KMS-11 (cell line): Measurements from ENCODE around the gene GNA12.
A peak's percentile ranks its signal among the peaks of the same experiment; 100 is the strongest.

ENCODE experiments used
- H2AFZ ChIP-seq: fragments of 200-600 bp; sonication (generic); 2 replicates; pipeline ENCODE4 v1.6.1; 2016; ENCODE audit warnings: antibody characterized with exemption, mixed run types, low read depth
- H3K27ac ChIP-seq: fragments of 200-600 bp; sonication (generic); 2 replicates; pipeline ENCODE4 v1.6.1; 2016; ENCODE audit warnings: mild to moderate bottlenecking, mixed run types
- H3K27me3 ChIP-seq: fragments of 200-600 bp; sonication (generic); 2 replicates; pipeline ENCODE4 v1.6.1; 2017; ENCODE audit warnings: mild to moderate bottlenecking, low read depth, mixed run types, moderate library complexity; ENCODE audit not compliant: insufficient read depth
- H3K36me3 ChIP-seq: fragments of 200-600 bp; sonication (generic); 2 replicates; pipeline ENCODE4 v1.6.1; 2017; ENCODE audit warnings: mild to moderate bottlenecking, mixed run types; ENCODE audit not compliant: insufficient read depth
- H3K4me1 ChIP-seq: fragments of 200-600 bp; sonication (generic); 2 replicates; pipeline ENCODE4 v1.6.1; 2016; ENCODE audit warnings: mild to moderate bottlenecking, low read depth, mixed run types; ENCODE audit not compliant: poor library complexity, severe bottlenecking
- H3K4me2 ChIP-seq: fragments of 200-600 bp; sonication (generic); 2 replicates; pipeline ENCODE4 v1.7.0; 2016; ENCODE audit warnings: mild to moderate bottlenecking, mixed run types
- H3K4me3 ChIP-seq: fragments of 200-600 bp; sonication (generic); IDR thresholded peaks from 2 replicates; pipeline ENCODE4 v1.6.1; 2017; ENCODE audit warnings: low read depth, low read length, mixed read lengths; ENCODE audit not compliant: insufficient read depth
- H3K79me2 ChIP-seq: fragments of 200-600 bp; sonication (generic); 2 replicates; pipeline ENCODE4 v1.6.1; 2016; ENCODE audit warnings: low read depth, mixed run types; ENCODE audit not compliant: insufficient read depth
- H3K9ac ChIP-seq: fragments of 200-600 bp; sonication (generic); 2 replicates; pipeline ENCODE4 v1.6.1; 2016; ENCODE audit warnings: mild to moderate bottlenecking, mixed run types
- H4K20me1 ChIP-seq: fragments of 200-600 bp; sonication (generic); 2 replicates; pipeline ENCODE4 v1.6.1; 2016; ENCODE audit warnings: mild to moderate bottlenecking, mixed run types; ENCODE audit not compliant: insufficient read depth
- CTCF ChIP-seq: fragments of 200-600 bp; sonication (generic); conservative IDR thresholded peaks from 2 replicates; pipeline ENCODE4 v1.6.1; 2017; ENCODE audit warnings: low read depth, mild to moderate bottlenecking, antibody characterized with exemption, low read length, moderate library complexity, mixed read lengths

GNA12 gene

GRCh38 chr7:2849941-2850766, 6.0 kb upstream of the GNA12 start:
- Histone ChIP-seq H3K27me3 (no peaks in the 10 kb centered on the region), H2AFZ (no peak overlapping the region), H3K4me3 (no peak overlapping the region), H3K4me1 (no peaks in the 10 kb centered on the region), H3K36me3 (no peaks in the 10 kb centered on the region), H4K20me1 (no peaks in the 10 kb centered on the region), H3K4me2 (no peak overlapping the region), H3K79me2 (no peaks in the 10 kb centered on the region), H3K27ac (no peak overlapping the region), H3K9ac (no peak overlapping the region)
- no peak for TF ChIP-seq CTCF

- Histone ChIP-seq H3K27me3 (no peaks in the 10 kb centered on the region), H3K27ac (peak overlapping the region; percentile 20; the same call in 1 of the 2 replicates), H3K36me3 (no peaks in the 10 kb centered on the region), H3K4me3 (no peak overlapping the region), H3K4me2 (peak overlapping the region; percentile 88), H3K4me1 (peaks cover 17% of the 10 kb centered on the region), H2AFZ (peak overlapping the region; percentile 84), H3K9ac (no peak overlapping the region), H3K79me2 (peaks cover 22% of the 10 kb centered on the region), H4K20me1 (no peaks in the 10 kb centered on the region)
- no peak for TF ChIP-seq CTCF
These were observed 1.0 kb upstream of the GNA12 start for GRCh38 chr7:2845034-2845592.

- Histone ChIP-seq H3K36me3 (no peaks in the 10 kb centered on the region), H3K79me2 (peaks cover 29% of the 10 kb centered on the region), H3K9ac (peak overlapping the region; percentile 28; the same call in 1 of the 2 replicates), H4K20me1 (no peaks in the 10 kb centered on the region), H3K4me2 (peak overlapping the region; percentile 64), H3K27ac (no peak overlapping the region), H3K4me1 (peaks cover 22% of the 10 kb centered on the region), H2AFZ (peak overlapping the region; percentile 31; the same call in 1 of the 2 replicates), H3K27me3 (no peaks in the 10 kb centered on the region), H3K4me3 (no peak overlapping the region)
- TF ChIP-seq CTCF: no peak
These were observed 376 bp downstream of the GNA12 start for GRCh38 chr7:2843711-2844152.

GRCh38 chr7:2843191-2843685, 870 bp downstream of the GNA12 start:
- Histone ChIP-seq H4K20me1 (no peaks in the 10 kb centered on the region), H3K79me2 (peaks cover 33% of the 10 kb centered on the region), H3K27me3 (no peaks in the 10 kb centered on the region), H3K9ac (peak overlapping the region; percentile 28; the same call in 1 of the 2 replicates), H3K36me3 (no peaks in the 10 kb centered on the region), H3K27ac (no peak overlapping the region), H3K4me3 (no peak overlapping the region), H3K4me2 (peak overlapping the region; percentile 64), H3K4me1 (peaks cover 27% of the 10 kb centered on the region), H2AFZ (no peak overlapping the region; the same call in 1 of the 2 replicates)
- TF ChIP-seq CTCF: no peak
